ENCODE measurements around the gene RASSF10.

- TF ChIP-seq CTCF (conservative IDR thresholded peaks at IDR 0.05; ENCODE audit: low read depth, low read length) (no peak), EZH2 (IDR thresholded peaks at IDR 0.05; ENCODE audit: low read length, unreplicated experiment) (no peak)
These were observed 8.4 kb upstream of the RASSF10 start for GRCh38 chr11:13000721-13001120.

Measured in PC-3 (cell line).